SJSA1 (cell line): ENCODE results near the gene ELL. TPM values are rescaled to one million over a fixed set of nuclear protein-coding genes. Genes with fewer than 3 reads are reported as not detected.
"Not testable (repeated sequence)": the region's sequence is repeated elsewhere in the genome, so short reads cannot be mapped to it uniquely, and the experiment has no call there.

ENCODE experiments used
- DNase-seq, 2 experiments: peaks; one replicate each; pipeline ENCODE4 v3.0.0-alpha.2; 2015 to 2020; ENCODE audit warnings: low spot score in 2 of 2, low read depth in 1 of 2
- H3K27ac ChIP-seq: fragments of 250-450 bp; sonication (Bioruptor Pico); 2 replicates; pipeline ENCODE4 v1.5.1; 2020; ENCODE audit warnings: mild to moderate bottlenecking, moderate library complexity
- H3K27me3 ChIP-seq: fragments of 250-450 bp; sonication (Bioruptor Pico); replicated peaks from 2 replicates; pipeline ENCODE4 v1.5.1; 2020; ENCODE audit warnings: mild to moderate bottlenecking, moderate library complexity
- H3K36me3 ChIP-seq: fragments of 250-450 bp; sonication (Bioruptor Pico); 2 replicates; pipeline ENCODE4 v1.5.1; 2020; ENCODE audit warnings: mild to moderate bottlenecking
- H3K4me1 ChIP-seq: fragments of 250-450 bp; sonication (Bioruptor Pico); replicated peaks from 2 replicates; pipeline ENCODE4 v1.6.1; 2021; ENCODE audit warnings: mild to moderate bottlenecking
- H3K4me3 ChIP-seq: fragments of 250-450 bp; sonication (Bioruptor Pico); 2 replicates; pipeline ENCODE4 v1.5.1; 2020; ENCODE audit warnings: mild to moderate bottlenecking
- H3K9me3 ChIP-seq: fragments of 250-450 bp; sonication (Bioruptor Pico); replicated peaks from 2 replicates; pipeline ENCODE4 v1.5.1; 2020; ENCODE audit warnings: mild to moderate bottlenecking
- total RNA-seq: library from RNA; depleted of rRNA; stranded (reverse); fragments of >200 nt; shearing (Covaris generic); gene quantifications from 2 replicates; pipeline ENCODE4 v1.2.3, GENCODE V29; 2014

Gene ELL
- total RNA-seq, 1 experiment from 2014 or later = 14.8 TPM

GRCh38 chr19:18418483-18419194, 103.2 kb downstream of the ELL start:
- Histone ChIP-seq H3K9me3 (peaks cover 9% of the 10 kb centered on the region; the same call in 1 of the 2 replicates), H3K4me3 (peak overlapping the region; percentile 81), H3K27me3 (no peaks in the 10 kb centered on the region), H3K4me1 (peaks cover 65% of the 10 kb centered on the region), H3K27ac (no peak overlapping the region), H3K36me3 (peaks cover 3% of the 10 kb centered on the region; the same call in 1 of the 2 replicates)
- no peak for DNase-seq

DNA sequence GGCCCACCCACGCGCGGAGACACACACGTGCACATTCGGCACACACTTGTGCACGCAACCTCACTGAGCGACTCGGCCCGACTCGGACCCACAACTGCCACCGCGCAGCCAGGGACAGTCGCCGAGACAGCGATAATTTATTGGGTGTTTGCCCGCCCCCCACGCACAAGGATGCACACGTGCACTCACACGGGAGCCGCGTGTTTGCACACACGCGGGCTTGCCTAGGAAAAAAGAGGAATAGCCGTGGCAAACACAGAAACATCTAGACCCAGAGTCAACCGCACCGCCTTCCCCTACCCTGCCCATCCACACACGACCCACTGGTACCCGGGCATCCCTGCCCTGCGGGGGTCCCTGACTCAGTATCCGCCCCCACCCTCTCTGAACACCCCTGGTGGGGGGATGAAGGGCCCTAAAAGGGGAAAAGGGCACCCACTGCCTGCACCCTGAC, 103.8 kb downstream of the ELL start:
- no peaks in the 10 kb centered on the region for H3K27me3 ChIP-seq
- H3K27ac ChIP-seq = no peak overlapping the region
- peaks cover 9% of the 10 kb centered on the region; the same call in 1 of the 2 replicates for H3K9me3 ChIP-seq
- peaks cover 65% of the 10 kb centered on the region for H3K4me1 ChIP-seq
- DNase-seq = no peak
- H3K36me3 ChIP-seq = peaks cover 3% of the 10 kb centered on the region; the same call in 1 of the 2 replicates
- H3K4me3 ChIP-seq = no peak overlapping the region

DNA sequence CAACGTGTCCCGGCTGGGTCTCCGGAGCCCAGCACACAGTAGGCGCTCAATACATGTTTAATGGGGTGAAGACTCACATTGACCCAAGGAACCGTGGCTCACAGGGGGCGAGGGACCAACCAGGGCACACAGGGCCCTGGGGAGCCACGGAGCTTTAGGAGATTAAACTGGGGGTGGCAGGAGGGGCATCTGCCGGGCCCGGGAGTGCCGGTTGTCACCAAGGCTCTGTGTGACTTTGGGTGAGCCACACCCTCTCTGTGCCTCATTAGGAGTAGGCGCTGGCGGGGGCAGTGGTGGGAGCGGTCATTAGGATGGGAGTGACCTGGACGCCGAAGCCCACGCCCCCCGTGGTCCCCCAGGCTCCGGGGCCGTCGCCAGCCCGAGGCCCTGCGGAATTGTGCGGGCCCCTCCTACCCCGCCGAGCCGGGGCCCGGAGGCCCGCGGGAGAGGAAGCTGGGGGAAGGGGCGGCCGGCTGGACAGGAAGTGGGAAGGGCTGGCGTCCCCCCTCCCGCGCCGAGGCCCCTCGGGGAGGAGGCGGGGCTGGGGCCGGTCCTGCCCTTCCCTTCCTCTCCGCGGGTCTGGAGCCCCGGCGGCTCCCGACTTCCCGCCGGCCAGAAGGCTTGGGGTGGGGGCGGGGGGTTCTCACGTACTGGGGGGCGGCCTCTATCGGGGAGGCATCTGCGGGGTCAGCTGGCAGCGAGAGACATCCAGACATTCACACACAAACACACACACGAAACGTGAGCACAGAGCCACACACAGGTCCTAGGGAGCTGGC, 104.4 kb downstream of the ELL start:
- Histone ChIP-seq H3K4me3 (peak overlapping the region; percentile 29), H3K27ac (peak overlapping the region; percentile 84), H3K9me3 (peaks cover 9% of the 10 kb centered on the region; the same call in 1 of the 2 replicates), H3K4me1 (peaks cover 65% of the 10 kb centered on the region), H3K27me3 (no peaks in the 10 kb centered on the region), H3K36me3 (peaks cover 3% of the 10 kb centered on the region; the same call in 1 of the 2 replicates)
- DNase-seq = peak; percentile 86 to 87

GRCh38 chr19:18416778-18417249, 105.1 kb downstream of the ELL start:
- H3K36me3 ChIP-seq = peaks cover 3% of the 10 kb centered on the region; the same call in 1 of the 2 replicates
- peaks cover 65% of the 10 kb centered on the region for H3K4me1 ChIP-seq
- H3K27ac ChIP-seq = peak overlapping the region; percentile 84
- peak overlapping the region; percentile 29 for H3K4me3 ChIP-seq
- peak; percentile 73 to 93 for DNase-seq
- H3K9me3 ChIP-seq = peaks cover 9% of the 10 kb centered on the region; the same call in 1 of the 2 replicates
- H3K27me3 ChIP-seq = no peaks in the 10 kb centered on the region

- Histone ChIP-seq H3K36me3 (peaks cover 3% of the 10 kb centered on the region; the same call in 1 of the 2 replicates), H3K4me1 (peaks cover 67% of the 10 kb centered on the region), H3K9me3 (peaks cover 9% of the 10 kb centered on the region; the same call in 1 of the 2 replicates), H3K27ac (peak overlapping the region; percentile 84), H3K4me3 (no peak overlapping the region), H3K27me3 (no peaks in the 10 kb centered on the region)
- DNase-seq = no peak
Observed at GRCh38 chr19:18415178-18415867, 106.5 kb downstream of the ELL start.

DNA sequence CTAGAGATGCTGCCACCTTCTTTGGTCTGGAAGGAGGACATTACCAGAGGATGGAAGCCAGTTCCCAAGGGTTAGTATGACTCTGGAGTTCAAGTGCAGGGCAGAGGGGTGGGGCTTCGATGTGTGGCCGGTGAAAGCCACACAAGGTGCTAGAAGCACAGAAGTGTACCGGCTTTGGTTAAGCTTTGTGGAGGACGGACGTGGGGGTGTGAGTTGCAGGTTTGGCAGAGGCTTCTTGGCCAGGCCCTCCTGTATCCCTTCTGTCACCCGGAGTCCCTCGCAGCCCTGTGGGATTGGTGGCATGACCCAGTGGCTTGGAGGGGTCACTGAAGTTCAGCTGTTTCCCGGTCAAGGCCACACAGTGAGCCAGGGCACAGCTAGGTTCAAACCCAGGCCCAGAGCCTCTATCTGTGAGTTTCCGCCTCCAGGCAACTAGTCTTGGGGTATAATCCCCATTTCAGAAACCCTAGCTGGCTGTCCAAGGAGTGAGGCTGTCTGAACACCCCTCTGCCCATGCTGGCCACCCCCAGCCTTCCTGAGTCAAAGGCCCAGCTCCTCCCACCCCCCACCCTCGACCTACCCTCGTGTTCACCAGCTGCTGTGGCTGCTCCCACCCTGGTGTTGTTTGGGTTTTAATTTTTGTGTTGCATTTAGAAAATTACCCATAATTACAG, 107.2 kb downstream of the ELL start:
- DNase-seq = no peak
- H3K4me1 ChIP-seq = peaks cover 66% of the 10 kb centered on the region
- 0 out of 2 replicates have a peak overlapping the region, but pooled peaks have one; percentile 21 for H3K27ac ChIP-seq
- no peaks in the 10 kb centered on the region for H3K27me3 ChIP-seq
- 0 out of 2 replicates have a peak, but pooled peaks cover 5% of the 10 kb centered on the region for H3K9me3 ChIP-seq
- H3K36me3 ChIP-seq = peaks cover 3% of the 10 kb centered on the region; the same call in 1 of the 2 replicates
- H3K4me3 ChIP-seq = no peak overlapping the region

DNA sequence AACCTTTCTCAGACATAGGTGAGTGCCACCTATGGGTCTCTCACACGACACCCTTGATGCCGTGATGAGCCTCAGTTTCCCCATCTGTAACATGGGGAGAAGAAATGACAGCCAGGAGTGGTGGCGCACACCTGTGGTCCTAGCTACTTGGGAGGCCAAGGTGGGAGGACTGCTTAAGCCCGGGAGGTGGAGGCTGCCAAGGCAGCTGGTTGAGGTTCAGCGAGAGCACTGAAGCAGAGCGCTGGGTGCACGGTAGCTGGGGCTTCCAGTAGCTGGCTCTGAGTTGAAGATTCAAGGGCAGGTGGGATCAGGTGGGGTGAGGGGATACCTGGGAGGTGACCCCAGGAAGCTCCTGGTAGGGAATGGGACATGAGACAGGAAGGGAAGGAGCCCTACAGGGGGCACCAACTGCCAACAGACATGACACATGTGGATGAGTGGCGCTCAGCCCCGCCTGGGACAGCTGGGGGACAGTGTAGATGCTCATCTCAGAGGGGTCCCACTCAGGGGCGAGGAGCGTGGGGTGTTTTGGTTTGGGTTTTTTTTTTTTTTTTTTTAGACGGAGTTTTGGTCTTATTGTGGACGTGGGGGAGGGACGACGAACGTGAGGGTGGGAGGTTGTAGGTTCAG, 109.1 kb downstream of the ELL start:
- H3K9me3 ChIP-seq = no peaks in the 10 kb centered on the region
- H3K36me3 ChIP-seq = no peaks in the 10 kb centered on the region
- no peak overlapping the region for H3K27ac ChIP-seq
- H3K4me3 ChIP-seq = no peak overlapping the region
- H3K4me1 ChIP-seq = peaks cover 47% of the 10 kb centered on the region
- DNase-seq = no peak
- H3K27me3 ChIP-seq = no peaks in the 10 kb centered on the region

DNA sequence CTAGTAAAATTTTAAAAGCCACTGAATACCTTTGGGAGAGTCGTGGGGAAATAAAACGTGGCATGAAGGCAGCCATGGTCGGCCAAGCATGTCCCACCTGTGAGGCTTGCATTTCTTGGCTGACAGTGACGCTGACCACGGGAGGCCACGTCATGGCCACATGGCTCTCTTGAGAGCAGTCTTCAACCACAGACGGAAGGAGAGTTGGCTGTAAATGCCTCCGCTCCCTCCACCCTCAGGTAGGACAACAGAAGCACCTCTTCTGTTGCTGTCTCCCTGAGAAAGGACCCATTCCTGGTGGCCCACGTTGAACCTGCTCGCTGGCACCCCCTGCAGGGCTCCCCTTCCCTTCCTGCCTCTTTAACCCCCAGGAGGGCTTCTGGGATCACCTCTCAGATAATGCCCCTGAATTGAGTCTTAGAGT, 113.8 kb downstream of the ELL start:
- peaks cover 9% of the 10 kb centered on the region for H3K4me1 ChIP-seq
- no peaks in the 10 kb centered on the region for H3K36me3 ChIP-seq
- H3K27me3 ChIP-seq = no peaks in the 10 kb centered on the region
- no peak for DNase-seq
- H3K4me3 ChIP-seq = no peak overlapping the region
- no peaks in the 10 kb centered on the region for H3K9me3 ChIP-seq
- no peak overlapping the region for H3K27ac ChIP-seq

DNA sequence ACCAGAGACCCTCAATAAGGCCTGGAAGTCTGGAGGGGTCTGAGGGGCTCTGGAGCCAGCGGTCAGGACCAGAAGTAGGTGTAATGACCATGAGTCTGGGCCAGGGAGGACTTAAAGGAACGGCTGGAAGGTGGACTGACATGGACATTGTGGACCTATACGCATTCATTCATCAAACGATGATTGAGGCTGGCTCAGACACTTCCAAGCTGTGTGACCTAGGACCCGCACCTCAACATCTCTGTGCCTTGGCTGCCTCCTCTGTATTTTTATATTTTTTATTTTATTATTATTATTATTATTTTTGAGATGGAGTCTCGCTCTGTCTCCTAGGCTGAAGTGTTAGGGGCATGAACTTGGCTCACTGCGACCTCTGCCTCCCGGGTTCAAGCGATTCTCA, 115.1 kb downstream of the ELL start:
- Histone ChIP-seq H3K4me1 (peaks cover 9% of the 10 kb centered on the region), H3K36me3 (no peaks in the 10 kb centered on the region), H3K27me3 (no peaks in the 10 kb centered on the region), H3K9me3 (no peaks in the 10 kb centered on the region), H3K27ac (no peak overlapping the region), H3K4me3 (no peak overlapping the region)
- DNase-seq = no peak

GRCh38 chr19:18405754-18406153, 116.1 kb downstream of the ELL start:
- H3K4me3 ChIP-seq, H3K27ac ChIP-seq, H3K27me3 ChIP-seq, DNase-seq, H3K9me3 ChIP-seq, H3K36me3 ChIP-seq: not testable (repeated sequence)
- peaks cover 10% of the 10 kb centered on the region for H3K4me1 ChIP-seq

GRCh38 chr19:18402455-18403248, 119.2 kb downstream of the ELL start:
- DNase-seq, H3K27ac ChIP-seq, H3K9me3 ChIP-seq, H3K27me3 ChIP-seq, H3K4me3 ChIP-seq, H3K36me3 ChIP-seq: not testable (repeated sequence)
- peaks cover 21% of the 10 kb centered on the region for H3K4me1 ChIP-seq

- Histone ChIP-seq H3K27me3 (no peaks in the 10 kb centered on the region), H3K36me3 (no peaks in the 10 kb centered on the region), H3K4me1 (peaks cover 30% of the 10 kb centered on the region), H3K27ac (no peak overlapping the region), H3K9me3 (no peaks in the 10 kb centered on the region), H3K4me3 (no peak overlapping the region)
- DNase-seq = no peak
Observed at GRCh38 chr19:18401580-18402112, 120.2 kb downstream of the ELL start.
